ENCODE data around the gene ACSS1.

Gene ACSS1

GRCh38 chr20:25030649-25031207, 27.2 kb downstream of the ACSS1 start:
- DNase-seq (ENCODE audit: low read depth), result no peak

GRCh38 chr20:25030007-25030648, 27.8 kb downstream of the ACSS1 start:
- no peak for DNase-seq (ENCODE audit: low read depth)

GRCh38 chr20:25025986-25026605, 31.8 kb downstream of the ACSS1 start:
- no peak for DNase-seq (ENCODE audit: low read depth)

GRCh38 chr20:25025091-25025861, 32.7 kb downstream of the ACSS1 start:
- no peak for DNase-seq (ENCODE audit: low read depth)

- DNase-seq (ENCODE audit: low read depth), result no peak
Measured at GRCh38 chr20:25024171-25024570, 33.8 kb downstream of the ACSS1 start.

- DNase-seq (ENCODE audit: low read depth), result no peak
Measured at GRCh38 chr20:25023356-25023755, 34.6 kb downstream of the ACSS1 start.

GRCh38 chr20:25022680-25023079, 35.3 kb downstream of the ACSS1 start:
- no peak for DNase-seq (ENCODE audit: low read depth)

- no peak for DNase-seq (ENCODE audit: low read depth)
Measured at GRCh38 chr20:25021336-25021735, 36.6 kb downstream of the ACSS1 start.

GRCh38 chr20:25020901-25021301, 37.0 kb downstream of the ACSS1 start:
- no peak for DNase-seq (ENCODE audit: low read depth)

- no peak for DNase-seq (ENCODE audit: low read depth)
Measured at GRCh38 chr20:25020345-25020744, 37.6 kb downstream of the ACSS1 start.

- DNase-seq (ENCODE audit: low read depth), result no peak
Measured at GRCh38 chr20:25019381-25020155, 38.4 kb downstream of the ACSS1 start.

GRCh38 chr20:25018841-25019240, 39.1 kb downstream of the ACSS1 start:
- DNase-seq (ENCODE audit: low read depth), result no peak

- DNase-seq (ENCODE audit: low read depth), result no peak
Measured at GRCh38 chr20:25018425-25018824, 39.5 kb downstream of the ACSS1 start.

GRCh38 chr20:25017257-25017803, 40.6 kb downstream of the ACSS1 start:
- DNase-seq (ENCODE audit: low read depth), result no peak

- no peak for DNase-seq (ENCODE audit: low read depth)
Measured at GRCh38 chr20:25016471-25016870, 41.5 kb downstream of the ACSS1 start.

- no peak for DNase-seq (ENCODE audit: low read depth)
Measured at GRCh38 chr20:25015986-25016385, 42.0 kb downstream of the ACSS1 start.

GRCh38 chr20:25014816-25015215, 43.1 kb downstream of the ACSS1 start:
- DNase-seq (ENCODE audit: low read depth), result no peak

GRCh38 chr20:25013478-25014380, 44.2 kb downstream of the ACSS1 start:
- DNase-seq (ENCODE audit: low read depth), result no peak

GRCh38 chr20:25012616-25013189, 45.2 kb downstream of the ACSS1 start:
- DNase-seq (ENCODE audit: low read depth), result no peak

GRCh38 chr20:25011831-25012241, 46.1 kb downstream of the ACSS1 start:
- no peak for DNase-seq (ENCODE audit: low read depth)
